Fibroblast of skin of back (primary cell): ENCODE data around the gene APP.

Source experiments
- DNase-seq: peaks from one replicate; pipeline ENCODE4 v3.0.0-alpha.2; 2013

Gene APP

GRCh38 chr21:25859235-25859929, 311.2 kb downstream of the APP start:
- peak; percentile 46 for DNase-seq

GRCh38 chr21:25858325-25858724, 312.2 kb downstream of the APP start:
- no peak for DNase-seq

- no peak for DNase-seq
Measured at GRCh38 chr21:25857308-25858074, 313.1 kb downstream of the APP start.

GRCh38 chr21:25855576-25855975, 315.0 kb downstream of the APP start:
- DNase-seq, result no peak

GRCh38 chr21:25850126-25850842, 320.3 kb downstream of the APP start:
- DNase-seq, result no peak

GRCh38 chr21:25848309-25848708, 322.3 kb downstream of the APP start:
- DNase-seq, result no peak

GRCh38 chr21:25845729-25846256, 324.8 kb downstream of the APP start:
- no peak for DNase-seq

GRCh38 chr21:25842925-25843324, 327.6 kb downstream of the APP start:
- DNase-seq, result no peak

- DNase-seq, result no peak
Measured at GRCh38 chr21:25838809-25839208, 331.8 kb downstream of the APP start.

- DNase-seq, result peak; percentile 94
Measured at GRCh38 chr21:25837533-25838265, 332.9 kb downstream of the APP start.

GRCh38 chr21:25836396-25836795, 334.2 kb downstream of the APP start:
- peak; percentile 15 for DNase-seq

GRCh38 chr21:25834381-25834780, 336.2 kb downstream of the APP start:
- no peak for DNase-seq

- no peak for DNase-seq
Measured at GRCh38 chr21:25831300-25831960, 339.1 kb downstream of the APP start.
